ENCODE data around the gene NPIPB2.
"Not testable (repeated sequence)": the region's sequence is repeated elsewhere in the genome, so short reads cannot be mapped to it uniquely, and the experiment has no call there.

NPIPB2 gene

GRCh38 chr16:11941945-11942344 is at the start of gene NPIPB2:
Gene NPIPB2 (minus strand): TSS chr16:11942045. CDS start chr16:11942045, 0 bp downstream.
- not testable (repeated sequence) for DNase-seq (ENCODE audit: low read depth)

DNA sequence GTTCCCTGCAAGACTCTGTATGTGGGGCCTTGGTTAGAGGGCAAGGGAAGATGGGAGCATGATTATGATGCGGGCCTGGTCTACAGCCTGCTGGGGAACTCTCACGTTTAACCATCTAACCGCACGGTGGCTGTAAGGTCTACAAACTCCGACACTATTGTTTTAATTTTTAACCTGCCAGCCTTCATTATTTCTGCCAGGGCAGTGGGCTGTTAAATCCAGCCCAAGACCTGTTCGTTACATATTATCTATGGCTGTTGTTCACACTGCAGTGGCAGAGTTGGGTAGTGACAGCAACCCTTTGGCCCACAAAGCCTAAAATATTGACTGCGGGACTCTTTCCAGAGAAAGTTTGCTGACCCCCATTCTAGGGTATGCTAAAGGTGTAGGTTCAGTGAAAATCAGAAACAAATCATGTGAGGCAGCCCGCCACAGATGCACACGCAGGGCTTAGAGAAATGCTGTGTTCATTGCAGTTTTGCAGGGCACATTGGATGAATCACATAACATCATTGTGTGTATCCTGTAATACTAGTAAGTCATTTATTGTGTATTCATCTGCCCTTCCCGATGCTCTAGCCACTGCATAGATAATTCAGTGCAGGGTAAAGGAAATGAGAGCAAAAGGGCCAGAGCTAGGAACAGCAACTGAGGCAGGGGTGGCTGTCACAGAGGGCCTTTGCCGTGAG is 49.0 kb upstream of the NPIPB2 start:
- no peak for DNase-seq (ENCODE audit: low read depth)

DNA sequence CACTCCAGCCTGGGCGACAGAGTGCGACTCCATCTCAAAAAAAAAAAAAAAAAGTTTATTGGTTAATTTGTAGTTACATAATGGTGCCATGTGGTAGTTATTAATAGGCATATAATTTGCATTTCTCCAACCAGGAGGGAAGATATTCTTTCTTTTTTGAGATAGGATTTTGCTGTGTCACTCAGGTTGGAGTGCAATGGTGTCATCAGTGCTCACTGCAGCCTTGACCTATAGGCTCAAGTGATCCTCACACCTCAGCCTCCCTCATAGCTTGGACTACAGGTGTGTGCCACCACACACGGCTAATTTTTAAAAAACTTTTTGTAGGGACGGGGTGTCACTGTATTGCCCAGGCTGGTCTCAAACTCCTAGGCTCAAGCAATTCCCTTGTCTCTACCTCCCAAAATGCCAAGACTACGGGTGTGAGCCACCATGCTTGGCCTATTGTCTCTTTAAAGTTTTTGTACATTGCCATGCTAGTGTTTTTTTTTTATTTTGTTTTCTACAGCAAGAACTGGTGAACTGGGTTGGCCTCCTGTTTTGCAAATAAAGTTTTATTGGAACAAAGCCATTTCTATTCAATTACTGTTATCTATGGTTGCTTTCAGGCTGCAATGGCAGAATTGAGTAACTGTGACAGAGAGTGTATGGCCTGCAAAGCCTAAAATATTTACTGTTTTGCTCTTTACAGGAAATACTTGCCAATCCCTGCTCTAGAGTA is 46.6 kb upstream of the NPIPB2 start:
- no peak for DNase-seq (ENCODE audit: low read depth)

- DNase-seq (ENCODE audit: low read depth) = peak; percentile 75
These were observed 44.7 kb upstream of the NPIPB2 start for GRCh38 chr16:11986521-11987057.

DNA sequence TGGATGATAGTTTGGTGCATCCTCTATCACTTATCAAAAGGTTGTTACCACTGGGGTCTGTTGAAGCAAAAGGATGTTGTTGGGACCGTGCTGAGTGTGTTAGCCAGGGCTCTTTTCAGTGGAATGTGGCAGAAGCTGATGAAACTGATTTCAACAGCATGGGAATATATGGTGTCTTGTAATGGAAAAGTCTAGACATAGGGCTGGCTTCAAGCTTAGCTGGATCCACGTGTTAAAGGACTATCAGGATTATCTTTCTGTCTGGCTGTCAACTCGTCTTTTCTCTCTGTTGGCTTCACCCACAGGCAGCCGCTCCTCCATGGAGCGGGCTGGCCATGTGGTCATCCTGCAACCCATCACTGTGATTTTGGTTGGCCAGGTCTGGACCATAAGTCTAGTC is 43.4 kb upstream of the NPIPB2 start:
- peak; percentile 14 for DNase-seq (ENCODE audit: low read depth)

DNA sequence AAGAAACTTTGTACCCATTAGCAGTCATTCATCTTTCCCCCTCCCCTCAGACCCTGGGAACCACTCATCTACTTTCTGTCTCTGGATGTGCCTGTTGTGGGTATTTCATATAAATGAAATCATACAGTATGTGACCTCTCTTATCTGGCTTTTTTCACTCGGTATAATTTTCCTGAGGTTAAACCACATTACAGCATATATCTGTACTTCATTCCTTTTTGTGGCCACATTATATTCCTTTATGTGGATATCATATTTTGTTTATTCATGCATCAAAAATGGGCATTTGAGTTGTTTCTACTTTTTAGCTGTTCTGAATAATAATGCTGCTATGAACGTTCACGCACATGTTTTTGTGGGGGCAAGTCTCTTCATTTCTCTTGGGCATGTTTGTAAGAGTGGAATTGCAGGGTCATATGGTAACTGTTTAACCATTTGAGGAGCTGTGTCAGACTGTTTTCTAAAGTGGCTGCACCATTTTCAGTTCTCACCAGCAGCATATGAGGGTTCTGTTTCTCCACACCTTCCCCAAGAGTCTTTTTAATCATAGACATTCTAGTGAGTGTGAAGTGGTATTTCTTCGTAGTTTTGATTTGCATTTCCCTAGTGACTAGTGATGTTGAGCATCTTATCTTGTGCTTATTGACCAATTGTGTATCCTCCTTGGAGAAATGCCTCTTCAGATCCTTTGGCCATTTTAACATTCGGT is 38.4 kb upstream of the NPIPB2 start:
- DNase-seq (ENCODE audit: low read depth) = no peak

GRCh38 chr16:11979013-11979672 is 37.3 kb upstream of the NPIPB2 start:
- no peak for DNase-seq (ENCODE audit: low read depth)

DNA sequence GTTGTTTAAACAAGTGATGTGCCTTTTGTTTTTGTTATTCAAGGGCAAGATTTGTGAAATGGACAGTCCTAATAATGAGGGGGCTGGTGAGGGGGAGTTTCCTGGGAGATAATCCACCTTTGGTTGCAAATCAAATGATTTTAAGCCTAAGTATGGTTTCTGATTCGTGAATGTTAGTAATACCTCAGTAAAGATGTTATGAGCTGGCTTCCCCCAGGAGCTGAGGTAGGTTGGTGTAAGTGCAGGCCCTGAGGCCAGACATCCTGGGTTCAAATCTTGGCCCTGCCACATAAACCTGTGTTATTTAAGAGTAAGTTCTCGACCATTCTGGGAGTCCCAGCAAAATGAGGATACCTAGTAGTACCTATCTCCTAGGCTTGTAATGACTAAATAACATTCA is 36.2 kb upstream of the NPIPB2 start:
- DNase-seq (ENCODE audit: low read depth) = no peak

- DNase-seq (ENCODE audit: low read depth) = peak; percentile 79
These were observed 35.7 kb upstream of the NPIPB2 start for GRCh38 chr16:11977376-11978041.

DNA sequence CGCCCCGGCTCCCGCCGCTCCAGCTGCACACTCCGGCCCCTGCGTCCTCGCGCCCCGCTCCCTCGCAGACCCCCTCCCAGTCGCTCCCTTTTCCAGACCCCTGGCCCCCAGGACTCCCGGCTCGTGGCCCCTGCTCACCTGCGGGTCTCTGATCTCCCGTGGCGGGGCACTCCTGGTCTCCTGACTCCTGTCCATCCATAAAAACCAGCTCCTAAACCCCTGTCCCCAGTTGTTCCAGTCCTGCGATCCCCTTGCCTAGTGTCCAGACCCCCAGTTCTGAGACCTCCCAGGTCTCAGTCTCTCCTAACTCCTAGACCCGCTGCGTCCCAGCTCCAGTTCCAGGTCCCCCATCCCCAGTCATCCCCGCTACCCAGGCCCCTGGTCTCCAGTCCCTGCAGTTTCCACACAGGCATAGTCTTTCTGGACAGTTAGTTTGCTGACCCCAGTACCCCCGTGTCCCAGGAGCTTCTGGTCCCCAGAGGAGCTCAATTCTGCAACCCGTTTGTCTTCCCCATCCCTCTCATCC is 35.1 kb upstream of the NPIPB2 start:
- DNase-seq (ENCODE audit: low read depth) = no peak

- no peak for DNase-seq (ENCODE audit: low read depth)
These were observed 31.2 kb upstream of the NPIPB2 start for GRCh38 chr16:11973070-11973469.

DNA sequence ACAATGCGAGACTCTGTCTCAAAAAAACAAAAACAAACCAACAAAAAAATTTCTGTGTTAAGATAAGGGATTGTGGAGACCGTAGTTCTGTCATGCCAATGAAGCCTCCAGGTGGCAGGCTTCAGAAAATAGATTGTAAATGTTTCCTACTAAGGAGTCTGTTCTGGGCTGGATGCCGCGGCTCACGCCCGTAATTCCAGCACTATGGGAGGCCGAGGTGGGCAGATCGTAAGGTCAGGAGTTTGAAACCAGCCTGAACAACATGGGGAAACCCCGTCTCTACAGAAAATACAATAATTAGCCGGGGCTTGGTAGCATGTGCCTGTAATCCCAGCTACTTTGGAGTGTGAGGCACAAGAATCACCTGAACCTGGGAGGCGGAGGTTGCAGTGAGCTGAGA is 30.3 kb upstream of the NPIPB2 start:
- no peak for DNase-seq (ENCODE audit: low read depth)

DNA sequence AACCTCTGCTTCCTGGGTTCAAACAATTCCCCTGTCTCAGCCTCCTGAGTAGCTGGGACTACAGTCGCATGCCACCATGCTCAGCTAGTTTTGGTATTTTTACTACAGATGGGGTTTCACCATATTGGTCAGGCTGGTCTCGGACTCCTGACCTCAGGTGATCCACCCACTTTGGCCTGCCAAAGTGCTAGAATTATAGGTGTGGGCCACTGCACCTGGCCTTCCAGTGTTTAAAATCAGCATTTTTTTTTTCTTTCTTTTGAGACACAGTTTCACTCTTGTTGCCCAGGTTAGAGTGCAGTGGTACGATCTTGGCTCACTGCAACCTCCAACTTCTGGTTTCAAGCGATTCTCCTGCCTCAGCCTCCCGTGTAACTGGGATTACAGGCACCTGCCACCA is 28.4 kb upstream of the NPIPB2 start:
- not testable (repeated sequence) for DNase-seq (ENCODE audit: low read depth)

GRCh38 chr16:11968577-11968976 is 26.7 kb upstream of the NPIPB2 start:
- DNase-seq (ENCODE audit: low read depth) = no peak

- DNase-seq (ENCODE audit: low read depth) = no peak
These were observed 25.5 kb upstream of the NPIPB2 start for GRCh38 chr16:11967195-11967911.

- no peak for DNase-seq (ENCODE audit: low read depth)
These were observed 24.3 kb upstream of the NPIPB2 start for GRCh38 chr16:11966173-11966572.

DNA sequence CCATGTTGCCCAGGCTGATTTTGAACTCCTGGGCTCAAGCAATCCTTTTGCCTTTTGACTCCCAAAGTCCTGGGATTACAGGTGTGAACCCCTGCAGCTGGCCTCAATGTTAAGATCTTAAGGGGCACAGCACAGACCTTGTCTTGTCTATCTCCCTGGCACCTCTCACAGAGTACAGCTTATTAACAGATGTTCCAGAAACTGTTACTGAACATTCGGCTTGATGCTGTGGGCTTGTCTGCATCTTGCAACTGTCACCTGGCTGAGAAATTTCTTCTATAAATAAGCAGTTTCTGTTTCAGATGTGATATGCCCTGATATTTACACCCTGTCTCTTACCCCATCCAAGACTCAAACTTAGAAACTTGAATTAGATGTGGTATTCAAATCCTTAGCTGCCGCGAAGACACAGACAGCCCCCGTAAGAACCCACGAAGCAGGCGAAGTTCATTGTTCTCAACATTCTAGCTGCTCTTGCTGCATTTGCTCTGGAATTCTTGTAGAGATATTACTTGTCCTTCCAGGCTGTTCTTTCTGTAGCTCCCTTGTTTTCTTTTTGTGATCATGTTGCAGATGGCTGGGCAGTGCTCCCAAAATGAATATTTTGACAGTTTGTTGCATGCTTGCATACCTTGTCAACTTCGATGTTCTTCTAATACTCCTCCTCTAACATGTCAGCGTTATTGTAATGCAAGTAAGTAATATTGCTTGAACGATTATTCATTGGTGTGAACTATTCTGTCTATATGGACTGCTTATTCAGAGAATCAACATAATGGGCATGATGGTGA is 23.1 kb upstream of the NPIPB2 start, which contains the start of gene TNFRSF17:
Gene TNFRSF17, plus strand, starts transcription at position 450 of the 791 bp plus-strand sequence. Its CDS starts 115 bp downstream, at position 565.
- peak; percentile 39 for DNase-seq (ENCODE audit: low read depth)

DNA sequence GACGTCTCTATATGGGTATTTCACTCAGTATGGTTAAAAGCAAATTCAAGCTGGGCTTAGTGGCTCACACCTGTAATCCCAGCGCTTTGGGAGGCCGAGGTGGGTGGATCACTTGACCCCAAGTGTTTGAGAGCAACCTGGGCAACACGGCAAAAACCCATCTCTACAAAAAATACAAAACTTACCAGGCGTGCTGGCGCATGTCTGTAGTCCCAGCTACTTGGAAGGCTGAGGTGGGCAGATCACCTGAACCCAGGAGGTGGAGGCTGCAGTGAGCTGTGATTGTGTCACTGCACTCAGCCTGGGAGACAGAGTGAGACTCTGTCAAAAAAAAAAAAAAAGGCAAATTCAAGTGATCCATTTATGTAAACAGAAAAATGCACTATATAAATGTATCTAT is 21.9 kb upstream of the NPIPB2 start:
- no peak for DNase-seq (ENCODE audit: low read depth)

GRCh38 chr16:11962978-11963377 is 21.1 kb upstream of the NPIPB2 start:
- DNase-seq (ENCODE audit: low read depth) = not testable (repeated sequence)

GRCh38 chr16:11962457-11962856 is 20.6 kb upstream of the NPIPB2 start:
- DNase-seq (ENCODE audit: low read depth) = not testable (repeated sequence)

All from iris pigment epithelial cell (primary cell).